T-helper 9 cell (primary cell): ENCODE measurements around the gene INSL4.

Experiments
- DNase-seq: peaks from one replicate; pipeline ENCODE4 v3.0.0-alpha.2; 2020
- total RNA-seq, 2 donors: gene quantifications; one replicate each; lab custom pipeline; 2026; lab: John Stamatoyannopoulos, UW

INSL4 gene
- 0 to 0.07 reads per million in 2 donors for total RNA-seq

DNA sequence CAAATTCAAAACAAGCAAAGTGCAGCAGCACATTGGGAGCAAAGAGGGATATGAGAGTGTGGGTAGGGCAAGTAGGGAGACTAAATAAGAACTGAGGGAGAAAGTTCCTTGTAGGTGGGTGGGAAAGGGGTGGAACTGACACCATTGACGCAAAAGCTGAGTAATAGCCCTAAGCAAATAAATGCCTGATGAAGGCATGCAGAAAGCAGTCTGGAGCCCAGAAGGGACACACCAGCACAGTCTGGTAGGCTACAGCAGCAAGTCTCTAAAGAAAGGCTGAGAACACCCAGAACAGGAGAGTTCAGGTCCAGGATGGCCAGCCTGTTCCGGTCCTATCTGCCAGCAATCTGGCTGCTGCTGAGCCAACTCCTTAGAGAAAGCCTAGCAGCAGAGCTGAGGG is at the start of gene INSL4:
TSS of gene INSL4 (plus strand) at position 208 of the 400 bp plus-strand sequence. CDS start at position 313, 105 bp downstream.
- DNase-seq: no peak

DNA sequence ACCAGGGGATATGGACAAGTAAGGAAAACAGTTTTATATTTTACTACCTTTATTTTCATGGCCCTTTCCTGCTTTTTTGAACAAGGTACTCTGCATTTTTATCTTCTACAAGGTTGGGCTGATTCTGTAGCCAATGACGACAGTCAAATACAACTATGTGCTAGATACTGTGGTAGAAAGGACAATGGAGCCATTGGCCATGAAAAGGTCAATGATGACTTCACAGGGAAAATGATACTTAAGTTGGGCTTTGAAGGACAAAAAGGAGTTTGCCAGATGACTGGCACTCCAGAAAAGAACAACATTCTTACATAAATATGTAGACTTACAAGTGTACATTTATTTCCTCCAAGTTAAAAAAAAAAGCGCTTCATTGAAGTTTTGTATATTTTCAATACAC is 46.4 kb upstream of the INSL4 start:
- no peak for DNase-seq

DNA sequence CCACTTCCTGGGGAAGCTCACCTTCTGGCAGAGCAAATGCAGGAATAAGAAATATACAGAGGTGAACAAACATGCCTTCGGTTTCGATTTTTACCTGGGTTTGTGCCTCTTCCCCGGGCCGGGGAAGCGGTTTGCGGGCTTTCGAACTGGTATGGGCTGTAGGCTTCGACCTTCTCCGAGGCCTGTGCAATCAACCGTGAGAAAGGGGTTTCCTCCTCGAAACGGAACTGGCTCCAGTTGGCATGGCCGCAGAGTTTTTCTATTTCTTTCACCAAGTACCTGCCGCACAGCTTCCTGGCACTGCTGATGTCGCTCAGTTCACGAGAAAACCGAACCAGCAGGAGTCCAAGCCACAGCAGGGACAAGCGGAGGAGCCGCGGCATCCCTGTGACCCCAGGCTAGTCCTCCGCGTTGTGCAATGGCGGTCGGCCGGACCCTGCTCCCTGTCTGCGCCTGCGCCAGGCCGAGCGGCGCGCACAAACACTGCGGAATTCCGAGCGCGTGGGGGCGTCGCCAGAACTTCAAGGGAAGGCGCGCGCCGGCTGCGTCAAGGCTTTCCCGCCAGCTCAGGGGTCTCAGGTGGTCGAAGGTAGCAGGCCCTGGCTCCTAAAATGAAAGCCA is 45.9 kb upstream of the INSL4 start, which contains the start of gene INSL6:
TSS of gene INSL6 (minus strand) at position 420 of the 621 bp plus-strand sequence. CDS start at position 383, 37 bp downstream.
- DNase-seq: no peak

DNA sequence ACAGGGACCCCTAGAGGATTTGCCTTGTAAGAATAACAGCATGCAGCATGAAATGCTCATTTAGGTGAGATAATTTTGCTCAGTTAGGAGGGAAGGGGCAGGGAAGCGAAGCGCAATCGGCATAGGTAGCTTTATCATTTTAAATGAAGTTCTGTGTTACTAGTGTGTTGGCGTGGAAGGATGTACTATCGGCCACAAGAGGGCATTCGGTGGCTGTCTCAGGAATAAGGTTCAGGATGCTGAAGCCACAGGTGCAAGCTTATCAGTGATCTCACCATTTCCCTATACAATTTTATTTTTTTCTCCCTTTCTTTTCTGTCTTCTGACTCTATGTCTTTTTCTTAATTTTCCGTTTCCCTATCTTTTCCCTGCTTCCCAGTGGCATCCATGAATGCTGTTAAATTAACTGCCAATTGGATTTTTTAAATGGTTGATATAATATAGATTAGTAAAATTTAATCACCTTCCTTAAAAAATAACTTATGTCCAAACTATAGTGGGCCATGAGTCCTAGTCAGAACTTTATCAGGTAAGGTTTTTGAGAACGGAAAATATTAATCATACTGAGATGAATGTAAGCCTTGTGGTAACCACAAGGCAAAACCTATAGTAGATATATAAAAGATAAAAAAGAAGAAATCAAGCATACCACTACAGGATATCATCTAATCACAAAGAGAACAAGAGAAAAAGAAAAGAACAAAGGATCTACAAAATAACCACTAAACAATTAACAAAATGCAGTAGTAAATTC is 44.6 kb upstream of the INSL4 start:
- DNase-seq: peak; percentile 37

DNA sequence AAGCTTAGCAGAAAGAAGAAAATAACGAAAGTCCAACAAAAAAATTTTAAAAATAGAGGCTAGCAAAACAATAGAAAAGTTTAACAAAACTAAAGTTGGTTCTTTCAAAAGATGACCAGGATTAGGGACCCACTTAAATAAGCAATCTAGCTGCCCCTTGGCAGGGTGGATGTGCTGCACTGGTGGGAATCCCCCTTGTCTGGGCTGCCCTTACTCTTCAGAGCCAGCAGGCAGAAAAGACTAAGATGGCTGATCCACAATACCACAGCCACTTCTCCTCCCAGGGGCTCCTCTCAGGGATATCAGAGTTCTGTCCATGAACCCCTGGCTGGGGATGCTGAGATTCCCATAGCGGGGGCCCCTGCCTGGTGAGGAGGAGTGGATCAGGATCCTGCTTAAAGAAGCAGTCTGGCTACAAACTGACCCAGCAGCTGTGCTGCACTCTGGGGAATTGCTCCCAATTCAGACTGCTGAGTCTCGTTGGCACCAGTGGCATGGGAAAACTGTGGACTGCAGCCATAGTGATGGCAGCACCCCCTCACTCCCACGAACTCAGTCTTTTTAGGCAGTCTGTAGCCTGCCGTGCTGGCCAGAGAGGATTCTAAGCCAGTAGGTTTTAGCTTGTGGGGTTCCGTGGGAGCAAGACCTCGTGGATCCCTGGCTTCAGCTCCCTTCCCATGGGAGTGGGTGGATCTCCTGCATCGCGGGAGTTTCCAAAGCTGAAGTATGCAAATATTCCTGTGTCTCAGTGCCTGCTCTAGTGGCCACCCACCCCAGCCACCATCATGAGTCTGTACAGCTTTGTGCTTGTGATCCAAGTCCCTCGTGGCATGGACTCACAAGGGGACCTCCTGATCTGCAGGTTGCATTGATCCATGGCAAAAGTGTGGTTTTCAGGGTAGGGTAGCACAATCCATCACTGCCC is 42.9 kb upstream of the INSL4 start:
- no peak for DNase-seq

DNA sequence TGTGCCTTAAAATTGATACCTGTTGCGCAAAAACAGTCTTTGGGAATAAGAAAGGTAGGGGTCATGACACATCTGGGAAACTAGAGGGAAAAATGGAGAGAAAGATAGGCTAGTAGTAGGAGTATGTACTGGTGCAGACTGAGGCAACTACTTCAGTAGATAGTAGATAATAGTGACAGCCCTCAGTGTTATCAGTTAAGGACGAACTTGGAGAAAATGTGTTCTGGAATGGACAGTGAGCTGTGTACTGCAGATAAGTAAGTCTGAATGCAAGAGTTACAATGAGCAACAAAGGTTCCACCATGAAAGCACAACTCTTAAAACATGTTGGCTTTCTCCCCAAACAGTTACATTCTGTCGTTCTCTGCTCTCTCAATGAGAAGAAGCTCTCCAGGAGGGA is 39.2 kb upstream of the INSL4 start:
- DNase-seq: no peak

DNA sequence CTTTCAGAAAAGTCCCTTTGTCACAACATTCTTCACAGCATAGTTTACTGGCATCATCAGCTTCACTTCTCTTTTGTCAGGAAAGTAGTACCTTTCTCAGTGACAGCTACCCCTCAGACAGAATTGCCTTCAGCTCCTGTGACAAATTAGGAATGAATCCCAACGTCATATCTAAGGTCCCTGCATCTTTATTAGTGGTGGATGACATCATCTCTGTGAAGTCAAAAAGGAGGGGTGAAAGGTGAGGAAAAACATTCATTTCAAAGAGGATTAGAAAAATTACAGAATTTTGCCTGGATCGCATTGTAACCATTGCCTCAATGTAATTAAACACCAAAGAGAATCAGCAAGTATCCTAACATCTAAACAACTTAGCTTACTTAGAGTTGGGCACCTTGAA is 37.9 kb upstream of the INSL4 start:
- DNase-seq: no peak

DNA sequence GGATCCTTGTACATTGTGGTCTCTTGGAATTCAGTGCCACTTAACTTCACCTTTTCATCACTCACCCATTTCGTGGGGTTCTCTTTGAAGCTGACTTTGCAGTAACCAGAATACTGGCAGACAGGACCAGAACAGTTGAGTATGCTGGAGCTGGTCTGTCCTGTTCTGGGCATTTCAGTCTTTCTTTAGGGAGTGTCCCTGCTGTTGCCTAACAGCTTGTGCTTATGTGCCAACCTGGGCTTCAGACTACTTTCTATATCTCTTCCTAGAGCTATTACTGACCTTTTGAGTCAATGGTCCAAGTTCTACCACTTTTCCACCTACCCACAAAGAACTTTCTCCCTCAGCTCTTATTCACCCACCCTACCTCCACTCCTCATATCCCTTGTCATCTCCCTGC is 35.8 kb upstream of the INSL4 start:
- DNase-seq: no peak

DNA sequence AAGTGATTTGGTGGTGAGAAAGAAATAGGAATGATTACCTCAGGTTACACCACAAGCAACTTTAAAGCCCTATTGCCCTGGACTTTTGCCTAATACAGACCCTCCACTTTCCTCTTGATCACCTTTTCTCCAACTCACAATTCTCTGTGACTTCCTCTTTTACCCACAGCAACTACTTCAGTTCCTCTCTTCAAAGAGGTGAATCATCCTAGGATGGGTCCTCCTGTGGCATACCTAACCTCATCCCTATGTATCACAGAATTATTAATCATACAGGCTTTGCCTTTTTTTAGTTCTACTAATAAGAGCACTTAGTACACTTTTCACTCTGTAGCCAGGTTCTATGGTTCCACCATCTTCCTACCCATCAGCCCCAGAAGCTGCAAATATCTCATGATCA is 26.1 kb upstream of the INSL4 start:
- no peak for DNase-seq

DNA sequence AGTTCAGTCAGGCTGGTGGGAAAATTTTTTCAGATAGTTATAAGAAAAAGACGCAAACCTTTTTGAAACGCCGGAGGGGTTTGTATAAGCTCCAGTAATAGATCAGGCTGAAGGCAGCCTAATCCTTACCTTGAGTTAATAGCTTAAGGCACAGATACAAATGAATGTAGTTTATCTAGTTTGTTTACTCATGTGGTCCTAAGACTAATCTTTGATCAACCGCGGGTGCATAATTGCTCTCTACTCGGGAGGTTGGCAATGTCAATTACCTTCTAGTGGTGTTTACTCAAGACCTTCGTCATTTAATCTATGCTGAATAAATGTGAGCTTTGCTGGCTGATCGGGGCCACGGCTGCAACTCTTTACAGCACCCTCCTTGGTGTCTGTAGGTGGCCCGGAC is 665 bp upstream of the INSL4 start:
- DNase-seq: no peak

DNA sequence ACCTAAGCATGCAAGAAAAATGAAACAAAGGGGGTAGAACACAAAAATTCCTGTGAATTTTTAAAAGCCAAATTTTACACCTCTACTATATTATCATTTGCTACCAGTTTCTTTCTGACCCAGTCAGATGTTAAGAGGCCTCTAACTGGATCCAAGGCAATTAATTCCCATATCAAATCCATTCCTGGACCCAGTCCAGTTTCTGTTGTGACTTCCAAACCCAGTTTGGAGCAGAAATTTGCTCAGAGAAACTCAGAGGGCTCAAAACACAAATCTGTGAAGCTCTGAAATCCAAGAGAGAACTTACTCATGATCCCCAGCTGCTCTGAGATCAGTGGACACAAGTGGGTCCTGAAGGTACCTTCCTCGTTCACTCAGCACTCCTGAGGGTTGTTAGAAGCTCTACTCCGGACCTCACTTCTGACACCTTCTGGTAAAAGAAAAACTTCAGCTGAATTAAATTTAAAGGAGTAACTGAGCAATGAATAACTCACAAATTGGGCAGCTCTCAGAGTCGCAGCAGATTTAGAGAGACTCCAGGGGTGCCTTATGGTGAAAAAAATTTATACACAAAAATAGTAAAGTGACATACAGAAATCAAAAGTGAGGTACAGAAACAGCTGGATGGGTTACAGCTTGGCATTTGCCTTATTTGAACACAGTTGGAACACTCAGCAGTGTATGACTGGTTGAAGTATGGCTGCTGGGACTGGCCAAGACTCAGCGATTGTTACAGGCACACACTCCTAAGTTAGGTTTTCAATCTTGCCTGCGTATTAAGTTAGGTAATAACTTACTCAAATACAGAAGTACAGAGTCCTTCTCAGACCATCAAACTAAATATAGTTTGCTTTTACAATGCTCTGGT is 32.4 kb downstream of the INSL4 start:
- DNase-seq: no peak

DNA sequence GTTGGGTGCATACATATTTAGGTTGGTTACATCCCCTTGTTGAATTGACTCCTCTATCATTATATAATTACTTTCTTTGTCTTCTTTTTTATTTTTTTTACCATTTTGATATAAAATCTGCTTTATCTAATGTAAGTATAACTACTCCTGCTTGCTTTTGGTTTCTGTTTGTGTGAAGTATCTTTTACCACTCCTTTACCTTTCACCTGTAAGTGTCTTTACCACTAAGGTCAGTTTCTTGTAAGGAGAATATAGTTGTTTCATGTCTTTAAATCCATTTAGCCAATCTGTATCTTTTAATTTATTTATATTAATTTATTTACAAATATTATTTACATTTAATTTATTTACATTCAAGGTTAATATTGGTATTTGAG is 33.0 kb downstream of the INSL4 start:
- DNase-seq: no peak

DNA sequence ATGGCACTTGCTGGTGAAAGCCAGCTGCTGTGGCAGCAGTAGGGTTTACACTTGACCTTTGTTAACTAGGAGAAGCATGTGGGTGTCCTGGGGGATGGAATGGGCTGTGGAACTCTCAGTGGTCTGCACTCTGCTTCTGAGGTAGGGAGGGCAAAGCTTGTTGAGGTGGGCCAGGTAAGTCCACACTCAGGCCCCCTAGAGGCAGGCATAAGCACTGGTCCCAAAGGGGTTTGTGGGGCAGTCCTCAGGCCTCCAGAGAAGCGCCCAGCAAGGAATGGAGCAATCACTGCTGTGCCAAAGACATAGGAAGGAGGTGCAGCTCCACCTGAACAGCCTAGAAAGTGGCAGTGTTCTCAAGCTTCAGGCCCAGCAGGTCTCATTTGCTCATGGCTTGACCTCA is 34.7 kb downstream of the INSL4 start:
- no peak for DNase-seq

DNA sequence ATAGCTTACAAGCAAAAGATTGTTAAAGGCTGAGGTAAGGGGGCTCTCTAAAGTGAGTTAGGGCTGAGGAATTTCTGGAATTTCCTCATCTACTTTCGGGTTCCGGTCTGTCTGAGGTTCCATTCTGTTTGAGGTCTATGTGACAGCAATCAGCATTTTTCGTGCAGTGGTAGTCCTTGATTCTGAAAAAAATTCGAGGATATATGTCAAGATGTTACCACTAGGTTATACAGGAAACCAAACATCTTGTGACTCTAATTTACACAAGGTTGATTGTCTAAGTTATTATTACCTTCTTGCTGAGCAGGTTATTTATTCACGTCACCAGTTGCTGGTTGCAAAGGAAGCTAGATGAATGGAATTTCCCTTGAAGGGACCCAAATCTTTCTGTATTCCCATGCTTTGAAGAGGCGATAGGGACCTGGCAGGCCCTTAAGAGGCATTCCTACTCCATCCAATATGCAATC is 38.1 kb downstream of the INSL4 start:
- DNase-seq: no peak

DNA sequence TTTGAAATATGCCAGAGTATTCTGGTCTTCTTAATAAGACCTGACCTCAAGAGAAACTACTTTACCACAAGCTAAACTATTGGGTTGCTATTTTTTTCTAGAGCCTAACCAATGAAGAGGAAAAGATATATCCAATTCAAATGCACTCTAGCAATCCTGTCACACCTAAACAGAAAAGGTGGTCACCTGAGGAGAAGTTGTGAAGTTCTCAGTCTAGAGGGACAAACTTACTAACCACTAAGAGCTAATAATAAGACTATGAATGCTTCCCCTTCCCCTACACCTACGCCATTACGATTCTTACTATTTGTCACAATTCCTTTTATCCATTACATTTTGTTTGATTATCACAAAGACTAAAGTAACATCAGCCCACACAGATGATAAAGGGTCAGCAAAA is 43.6 kb downstream of the INSL4 start:
- DNase-seq: no peak

DNA sequence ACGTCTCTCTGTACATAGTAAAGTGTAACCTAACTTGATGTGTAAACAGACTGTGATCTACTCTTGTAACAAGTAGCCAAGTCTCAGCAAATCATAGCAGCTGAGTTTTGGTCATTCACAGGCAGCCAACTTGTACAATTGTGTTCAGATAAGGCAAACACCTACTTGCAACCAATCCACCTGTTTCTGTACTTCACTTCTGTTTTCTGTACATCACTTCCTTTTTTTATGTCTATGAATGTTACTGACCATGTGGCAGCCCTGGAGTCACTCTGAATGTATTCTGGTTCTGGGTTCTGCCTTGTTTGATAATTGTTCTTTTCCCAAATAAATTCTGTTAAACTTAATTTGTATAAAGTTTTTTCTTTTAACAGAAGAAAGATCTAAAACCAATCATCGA is 47.3 kb downstream of the INSL4 start:
- no peak for DNase-seq
